Smooth muscle cell (in vitro differentiated cells): ENCODE results near the gene METTL24. TPM values are rescaled to one million over a fixed set of nuclear protein-coding genes. Genes with fewer than 3 reads are reported as not detected.

Experiments
- DNase-seq: peaks from one replicate; lab custom pipeline; 2025; ENCODE audit not compliant: unreplicated experiment; lab: John Stamatoyannopoulos, UW
- H2AFZ ChIP-seq: fragments of 200-600 bp; sonication (generic); 2 replicates; pipeline ENCODE4 v1.6.0; 2016; ENCODE audit warnings: antibody characterized with exemption, low read depth, mild to moderate bottlenecking
- H3F3A ChIP-seq: fragments of 200-600 bp; sonication (generic); 2 replicates; pipeline ENCODE4 v1.6.0; 2017; ENCODE audit warnings: antibody characterized with exemption, low read depth
- H3K27ac ChIP-seq: fragments of 200-600 bp; sonication (generic); 2 replicates; pipeline ENCODE4 v1.5.1; 2016; ENCODE audit warnings: low read depth, mild to moderate bottlenecking
- H3K27me3 ChIP-seq: fragments of 200-600 bp; sonication (generic); 2 replicates; pipeline ENCODE4 v1.6.1; 2016; ENCODE audit warnings: low read depth, mild to moderate bottlenecking
- H3K36me3 ChIP-seq: fragments of 200-600 bp; sonication (generic); 2 replicates; pipeline ENCODE4 v1.5.1; 2016; ENCODE audit warnings: low read depth
- H3K4me1 ChIP-seq: fragments of 200-600 bp; sonication (generic); 2 replicates; pipeline ENCODE4 v1.5.1; 2016; ENCODE audit warnings: low read depth
- H3K4me2 ChIP-seq: fragments of 200-600 bp; sonication (generic); 2 replicates; pipeline ENCODE4 v1.6.0; 2016; ENCODE audit warnings: mild to moderate bottlenecking
- H3K4me3 ChIP-seq: fragments of 200-600 bp; sonication (generic); 2 replicates; pipeline ENCODE4 v1.5.1; 2016; ENCODE audit warnings: mild to moderate bottlenecking
- H3K79me2 ChIP-seq: fragments of 200-600 bp; sonication (generic); 2 replicates; pipeline ENCODE4 v1.6.0; 2016; ENCODE audit warnings: low read depth, mild to moderate bottlenecking
- H3K9ac ChIP-seq: fragments of 200-600 bp; sonication (generic); 2 replicates; pipeline ENCODE4 v1.6.0; 2016; ENCODE audit warnings: low read depth
- H3K9me3 ChIP-seq: fragments of 200-600 bp; sonication (generic); replicated peaks from 2 replicates; pipeline ENCODE4 v1.5.1; 2016; ENCODE audit warnings: low read depth
- H4K20me1 ChIP-seq: fragments of 200-600 bp; sonication (generic); 2 replicates; pipeline ENCODE4 v1.6.0; 2016; ENCODE audit warnings: low read depth
- CTCF ChIP-seq: fragments of 200-600 bp; sonication (generic); IDR thresholded peaks from 2 replicates; pipeline ENCODE4 v1.5.1; 2017; ENCODE audit warnings: borderline replicate concordance, mild to moderate bottlenecking, antibody characterized with exemption; ENCODE audit not compliant: insufficient read depth, poor library complexity, severe bottlenecking
- WGBS: methylation state at CpG from one replicate; pipeline ENCODE4 v1.1.7; 2016; ENCODE audit warnings: low lambda C conversion rate; 5-methylcytosine and 5-hydroxymethylcytosine counted together
- polyA plus RNA-seq: library from polyadenylated mRNA; unstranded; fragments of >200 nt; fragmentation: Nextera tagmentation; extraction: Ambion mirVana; gene quantifications from 2 replicates; pipeline ENCODE4 v1.2.1, GENCODE V29; 2016
- total RNA-seq: library from RNA; depleted of rRNA; stranded (reverse); fragments of >200 nt; gene quantifications from 2 replicates; pipeline ENCODE4 v1.2.3, GENCODE V29; 2014

Gene METTL24
- total and polyA plus RNA-seq, 2 experiments from 2014 or later: 0.74 to 2.6 TPM

GRCh38 chr6:110319843-110320242 is 38.3 kb downstream of the METTL24 start:
- Histone ChIP-seq H3K79me2 (no peaks in the 10 kb centered on the region), H3F3A (peaks cover 13% of the 10 kb centered on the region), H3K9me3 (no peaks in the 10 kb centered on the region), H3K27ac (no peak overlapping the region), H4K20me1 (no peaks in the 10 kb centered on the region), H3K27me3 (no peaks in the 10 kb centered on the region), H3K4me3 (no peak overlapping the region), H3K9ac (no peak overlapping the region), H3K4me1 (peaks cover 17% of the 10 kb centered on the region), H3K36me3 (no peaks in the 10 kb centered on the region), H2AFZ (no peak overlapping the region), H3K4me2 (no peak overlapping the region)
- no peak for TF ChIP-seq CTCF
- DNase-seq: no peak
- 95% methylated on average over 2 of the region's 2 CpGs for WGBS

GRCh38 chr6:110319381-110319780 is 38.8 kb downstream of the METTL24 start:
- no peaks in the 10 kb centered on the region for H4K20me1 ChIP-seq
- H3K9me3 ChIP-seq: no peaks in the 10 kb centered on the region
- DNase-seq: no peak
- no peak for TF ChIP-seq CTCF
- H3K4me2 ChIP-seq: no peak overlapping the region
- no peaks in the 10 kb centered on the region for H3K27me3 ChIP-seq
- WGBS: 97% methylated on average over 3 of the region's 3 CpGs
- H3K4me1 ChIP-seq: peaks cover 17% of the 10 kb centered on the region
- H3K36me3 ChIP-seq: no peaks in the 10 kb centered on the region
- no peak overlapping the region for H3K9ac ChIP-seq
- no peak overlapping the region for H3K27ac ChIP-seq
- H3F3A ChIP-seq: peaks cover 8% of the 10 kb centered on the region
- H3K4me3 ChIP-seq: no peak overlapping the region
- H2AFZ ChIP-seq: no peak overlapping the region
- no peaks in the 10 kb centered on the region for H3K79me2 ChIP-seq

- no peaks in the 10 kb centered on the region for H3K36me3 ChIP-seq
- no peak for DNase-seq
- H2AFZ ChIP-seq: no peak overlapping the region
- no peak overlapping the region for H3K27ac ChIP-seq
- H3K4me2 ChIP-seq: no peak overlapping the region
- no peaks in the 10 kb centered on the region for H3K9me3 ChIP-seq
- peaks cover 5% of the 10 kb centered on the region for H3F3A ChIP-seq
- peaks cover 17% of the 10 kb centered on the region for H3K4me1 ChIP-seq
- WGBS: 96% methylated on average over 3 of the region's 3 CpGs
- H3K27me3 ChIP-seq: no peaks in the 10 kb centered on the region
- no peaks in the 10 kb centered on the region for H3K79me2 ChIP-seq
- H4K20me1 ChIP-seq: no peaks in the 10 kb centered on the region
- H3K4me3 ChIP-seq: no peak overlapping the region
- H3K9ac ChIP-seq: no peak overlapping the region
- TF ChIP-seq CTCF: no peak
These were observed 39.2 kb downstream of the METTL24 start for GRCh38 chr6:110318971-110319370.

GRCh38 chr6:110317646-110318045 is 40.5 kb downstream of the METTL24 start:
- WGBS: 91% methylated on average over 3 of the region's 3 CpGs
- no peaks in the 10 kb centered on the region for H4K20me1 ChIP-seq
- H3K4me1 ChIP-seq: peaks cover 9% of the 10 kb centered on the region
- no peak overlapping the region for H3K4me3 ChIP-seq
- no peak overlapping the region for H3K4me2 ChIP-seq
- DNase-seq: no peak
- H3K9me3 ChIP-seq: no peaks in the 10 kb centered on the region
- no peaks in the 10 kb centered on the region for H3K79me2 ChIP-seq
- no peaks in the 10 kb centered on the region for H3F3A ChIP-seq
- no peak overlapping the region for H3K9ac ChIP-seq
- no peak for TF ChIP-seq CTCF
- no peak overlapping the region for H2AFZ ChIP-seq
- H3K27ac ChIP-seq: no peak overlapping the region
- no peaks in the 10 kb centered on the region for H3K27me3 ChIP-seq
- no peaks in the 10 kb centered on the region for H3K36me3 ChIP-seq
